ENCODE data around the gene TMEM233. TPM values are rescaled to one million over a fixed set of nuclear protein-coding genes. Genes with fewer than 3 reads are reported as not detected.

The TMEM233 gene
- total and polyA plus RNA-seq, 9 of the 15 experiments (the other 6 are each of a cell fraction or from before 2014, with no cell fraction given), result 0.04 to 0.17 (median 0.07) TPM; not detected in 2

- TF ChIP-seq HMGXB4 (CRISPR knock-in tag; IDR thresholded peaks at IDR 0.05) (no peak), ZNF263 (CRISPR knock-in tag; IDR thresholded peaks at IDR 0.05; ENCODE audit: borderline replicate concordance) (no peak), ARID3B (CRISPR knock-in tag; IDR thresholded peaks at IDR 0.05; ENCODE audit: borderline replicate concordance) (no peak), SMARCC2 (IDR thresholded peaks at IDR 0.05; ENCODE audit: low read depth) (peak; percentile 99), EZH2 (IDR thresholded peaks at IDR 0.05; ENCODE audit: borderline replicate concordance, low read depth, low read length) (peak; percentile 87; the same call in 1 of the 2 replicates), GTF2E2 (tag; IDR thresholded peaks at IDR 0.05) (no peak), SAFB2 (IDR thresholded peaks at IDR 0.05; ENCODE audit: borderline replicate concordance, low read depth, low read length, severe bottlenecking) (no peak)
- TF ChIP-seq, protein P1, sequence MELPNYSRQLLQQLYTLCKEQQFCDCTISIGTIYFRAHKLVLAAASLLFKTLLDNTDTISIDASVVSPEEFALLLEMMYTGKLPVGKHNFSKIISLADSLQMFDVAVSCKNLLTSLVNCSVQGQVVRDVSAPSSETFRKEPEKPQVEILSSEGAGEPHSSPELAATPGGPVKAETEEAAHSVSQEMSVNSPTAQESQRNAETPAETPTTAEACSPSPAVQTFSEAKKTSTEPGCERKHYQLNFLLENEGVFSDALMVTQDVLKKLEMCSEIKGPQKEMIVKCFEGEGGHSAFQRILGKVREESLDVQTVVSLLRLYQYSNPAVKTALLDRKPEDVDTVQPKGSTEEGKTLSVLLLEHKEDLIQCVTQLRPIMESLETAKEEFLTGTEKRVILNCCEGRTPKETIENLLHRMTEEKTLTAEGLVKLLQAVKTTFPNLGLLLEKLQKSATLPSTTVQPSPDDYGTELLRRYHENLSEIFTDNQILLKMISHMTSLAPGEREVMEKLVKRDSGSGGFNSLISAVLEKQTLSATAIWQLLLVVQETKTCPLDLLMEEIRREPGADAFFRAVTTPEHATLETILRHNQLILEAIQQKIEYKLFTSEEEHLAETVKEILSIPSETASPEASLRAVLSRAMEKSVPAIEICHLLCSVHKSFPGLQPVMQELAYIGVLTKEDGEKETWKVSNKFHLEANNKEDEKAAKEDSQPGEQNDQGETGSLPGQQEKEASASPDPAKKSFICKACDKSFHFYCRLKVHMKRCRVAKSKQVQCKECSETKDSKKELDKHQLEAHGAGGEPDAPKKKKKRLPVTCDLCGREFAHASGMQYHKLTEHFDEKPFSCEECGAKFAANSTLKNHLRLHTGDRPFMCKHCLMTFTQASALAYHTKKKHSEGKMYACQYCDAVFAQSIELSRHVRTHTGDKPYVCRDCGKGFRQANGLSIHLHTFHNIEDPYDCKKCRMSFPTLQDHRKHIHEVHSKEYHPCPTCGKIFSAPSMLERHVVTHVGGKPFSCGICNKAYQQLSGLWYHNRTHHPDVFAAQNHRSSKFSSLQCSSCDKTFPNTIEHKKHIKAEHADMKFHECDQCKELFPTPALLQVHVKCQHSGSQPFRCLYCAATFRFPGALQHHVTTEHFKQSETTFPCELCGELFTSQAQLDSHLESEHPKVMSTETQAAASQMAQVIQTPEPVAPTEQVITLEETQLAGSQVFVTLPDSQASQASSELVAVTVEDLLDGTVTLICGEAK (IDR thresholded peaks at IDR 0.05), result no peak
- TF ChIP-seq, protein P1 (CRISPR knock-in tag; IDR thresholded peaks at IDR 0.05), result no peak
- TF ChIP-seq, protein P2, sequence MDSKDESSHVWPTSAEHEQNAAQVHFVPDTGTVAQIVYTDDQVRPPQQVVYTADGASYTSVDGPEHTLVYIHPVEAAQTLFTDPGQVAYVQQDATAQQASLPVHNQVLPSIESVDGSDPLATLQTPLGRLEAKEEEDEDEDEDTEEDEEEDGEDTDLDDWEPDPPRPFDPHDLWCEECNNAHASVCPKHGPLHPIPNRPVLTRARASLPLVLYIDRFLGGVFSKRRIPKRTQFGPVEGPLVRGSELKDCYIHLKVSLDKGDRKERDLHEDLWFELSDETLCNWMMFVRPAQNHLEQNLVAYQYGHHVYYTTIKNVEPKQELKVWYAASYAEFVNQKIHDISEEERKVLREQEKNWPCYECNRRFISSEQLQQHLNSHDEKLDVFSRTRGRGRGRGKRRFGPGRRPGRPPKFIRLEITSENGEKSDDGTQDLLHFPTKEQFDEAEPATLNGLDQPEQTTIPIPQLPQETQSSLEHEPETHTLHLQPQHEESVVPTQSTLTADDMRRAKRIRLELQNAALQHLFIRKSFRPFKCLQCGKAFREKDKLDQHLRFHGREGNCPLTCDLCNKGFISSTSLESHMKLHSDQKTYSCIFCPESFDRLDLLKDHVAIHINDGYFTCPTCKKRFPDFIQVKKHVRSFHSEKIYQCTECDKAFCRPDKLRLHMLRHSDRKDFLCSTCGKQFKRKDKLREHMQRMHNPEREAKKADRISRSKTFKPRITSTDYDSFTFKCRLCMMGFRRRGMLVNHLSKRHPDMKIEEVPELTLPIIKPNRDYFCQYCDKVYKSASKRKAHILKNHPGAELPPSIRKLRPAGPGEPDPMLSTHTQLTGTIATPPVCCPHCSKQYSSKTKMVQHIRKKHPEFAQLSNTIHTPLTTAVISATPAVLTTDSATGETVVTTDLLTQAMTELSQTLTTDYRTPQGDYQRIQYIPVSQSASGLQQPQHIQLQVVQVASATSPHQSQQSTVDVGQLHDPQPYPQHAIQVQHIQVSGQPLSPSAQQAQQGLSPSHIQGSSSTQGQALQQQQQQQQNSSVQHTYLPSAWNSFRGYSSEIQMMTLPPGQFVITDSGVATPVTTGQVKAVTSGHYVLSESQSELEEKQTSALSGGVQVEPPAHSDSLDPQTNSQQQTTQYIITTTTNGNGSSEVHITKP (IDR thresholded peaks at IDR 0.05; ENCODE audit: partially characterized antibody), result peak; percentile 94
Observed at GRCh38 chr12:119665164-119665929, 71.8 kb downstream of the TMEM233 start (continued).

All from K562 (cell line).